ENCODE data around the gene BRD2.

Gene BRD2

DNA sequence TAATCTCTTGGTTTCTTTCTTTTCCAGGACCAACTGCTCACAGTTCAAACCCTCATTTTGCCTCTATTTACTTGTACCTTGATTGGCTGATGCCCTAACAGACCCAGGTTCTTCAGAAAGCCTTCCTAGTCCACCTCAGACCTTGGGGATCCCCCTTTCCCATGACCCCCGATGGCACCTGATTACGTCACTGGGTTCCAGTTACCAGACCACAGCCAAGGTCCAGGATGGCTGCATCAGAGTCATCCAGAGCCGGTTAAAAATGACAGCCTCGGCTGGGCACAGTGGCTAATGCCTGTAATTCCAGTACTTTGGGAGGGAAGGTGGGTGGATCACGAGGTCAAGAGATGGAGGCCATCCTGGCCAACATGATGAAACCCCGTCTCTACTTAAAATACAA is 36.5 kb downstream of the BRD2 start:
- no peak overlapping the region for H3K4me3 ChIP-seq (ENCODE audit: low read depth, low read length)
- DNase-seq (ENCODE audit: low read depth, low spot score) = no peak
- POLR2A ChIA-PET = no interaction called here
- TF ChIP-seq, protein P1, sequence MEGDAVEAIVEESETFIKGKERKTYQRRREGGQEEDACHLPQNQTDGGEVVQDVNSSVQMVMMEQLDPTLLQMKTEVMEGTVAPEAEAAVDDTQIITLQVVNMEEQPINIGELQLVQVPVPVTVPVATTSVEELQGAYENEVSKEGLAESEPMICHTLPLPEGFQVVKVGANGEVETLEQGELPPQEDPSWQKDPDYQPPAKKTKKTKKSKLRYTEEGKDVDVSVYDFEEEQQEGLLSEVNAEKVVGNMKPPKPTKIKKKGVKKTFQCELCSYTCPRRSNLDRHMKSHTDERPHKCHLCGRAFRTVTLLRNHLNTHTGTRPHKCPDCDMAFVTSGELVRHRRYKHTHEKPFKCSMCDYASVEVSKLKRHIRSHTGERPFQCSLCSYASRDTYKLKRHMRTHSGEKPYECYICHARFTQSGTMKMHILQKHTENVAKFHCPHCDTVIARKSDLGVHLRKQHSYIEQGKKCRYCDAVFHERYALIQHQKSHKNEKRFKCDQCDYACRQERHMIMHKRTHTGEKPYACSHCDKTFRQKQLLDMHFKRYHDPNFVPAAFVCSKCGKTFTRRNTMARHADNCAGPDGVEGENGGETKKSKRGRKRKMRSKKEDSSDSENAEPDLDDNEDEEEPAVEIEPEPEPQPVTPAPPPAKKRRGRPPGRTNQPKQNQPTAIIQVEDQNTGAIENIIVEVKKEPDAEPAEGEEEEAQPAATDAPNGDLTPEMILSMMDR (IDR thresholded peaks at IDR 0.05; ENCODE audit: insufficient read depth, low read length, missing control alignments) = no peak
- CTCF ChIA-PET = no interaction called here

DNA sequence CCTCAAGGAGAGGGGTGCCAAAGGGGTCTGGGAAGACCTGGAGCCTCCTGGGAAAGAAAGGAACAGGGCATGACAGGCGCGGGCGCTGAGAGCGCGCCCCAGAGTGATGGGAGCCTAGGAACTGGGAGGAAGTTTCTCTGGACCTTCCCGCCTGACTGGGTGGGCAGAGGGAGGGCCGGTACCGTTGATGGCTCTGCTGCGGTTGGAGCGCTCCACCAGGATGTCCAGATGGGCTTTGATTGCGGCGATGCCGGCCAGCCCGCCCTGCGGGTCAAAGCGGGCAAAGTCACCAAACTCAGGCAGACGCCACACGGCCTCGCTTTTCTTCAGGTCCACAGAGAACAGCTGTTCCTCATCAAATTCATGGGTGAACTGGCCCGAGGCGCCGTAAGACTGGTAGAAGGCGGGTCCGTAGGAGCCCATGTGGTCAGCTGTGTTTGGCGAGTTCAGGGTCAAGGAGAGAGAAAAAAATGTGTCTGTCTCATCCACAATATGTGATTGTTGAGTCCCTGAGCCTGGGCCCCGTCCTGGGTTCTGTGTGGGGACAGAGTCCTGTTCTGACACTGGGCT is 39.5 kb downstream of the BRD2 start:
- POLR2A ChIA-PET = no interaction called here
- H3K4me3 ChIP-seq (ENCODE audit: low read depth, low read length) = no peak overlapping the region
- CTCF ChIA-PET = interaction anchor here (0.9 to 2.0 kb wide), 3 partner anchors 7 to 240 kb away, joined by 3 to 4 read pairs (median 3); no protein-coding TSS in a partner anchor
- DNase-seq (ENCODE audit: low read depth, low spot score) = no peak
- TF ChIP-seq, protein P1 (IDR thresholded peaks at IDR 0.05; ENCODE audit: insufficient read depth, low read length, missing control alignments) = no peak

DNA sequence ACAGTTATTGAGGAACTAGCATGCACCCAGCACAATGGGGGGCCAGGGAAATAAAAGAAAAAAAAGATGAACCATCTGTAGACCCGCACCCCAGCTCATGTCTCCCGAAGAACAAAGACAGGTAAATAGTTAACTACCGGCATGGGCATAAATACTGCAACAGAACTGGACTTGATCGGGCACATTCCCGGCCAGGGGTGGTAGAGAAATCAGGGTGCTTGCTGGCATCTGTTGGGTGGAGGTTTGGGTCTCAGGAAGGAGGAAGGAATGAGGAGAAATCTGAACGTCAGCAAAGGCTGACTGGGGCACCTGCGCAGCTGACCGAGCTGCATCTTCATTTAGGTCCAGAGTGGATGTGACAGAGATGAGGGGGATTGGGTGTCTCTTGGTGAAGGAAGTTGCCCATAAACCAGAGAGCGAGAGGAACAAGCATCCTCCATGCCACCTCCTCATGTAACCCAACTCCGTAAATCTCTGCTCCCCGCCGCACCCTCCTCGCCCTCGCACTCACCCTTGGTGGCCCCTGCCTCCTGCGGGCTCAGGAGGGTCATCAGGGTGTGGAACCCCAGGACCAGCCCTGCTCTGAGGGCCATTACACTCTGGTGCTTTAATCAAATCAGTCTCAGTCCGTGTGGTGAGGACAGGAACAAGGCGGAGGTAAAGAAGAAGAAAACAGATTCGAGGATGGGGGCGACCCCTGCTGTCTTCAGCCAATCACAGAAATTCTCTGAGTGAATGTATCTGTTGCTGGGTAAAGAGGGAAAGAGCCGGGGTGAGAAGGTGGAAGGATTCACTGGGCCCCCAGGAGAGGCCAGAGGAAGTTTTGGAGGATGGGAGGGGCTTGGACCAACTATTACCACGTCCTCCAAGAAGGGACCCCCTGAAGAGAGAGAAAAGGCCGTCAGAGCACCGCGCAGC is 40.8 kb downstream of the BRD2 start, which contains the start of gene HLA-DOA:
Gene HLA-DOA, minus strand, starts transcription at position 648 of the 918 bp plus-strand sequence.
- DNase-seq (ENCODE audit: low read depth, low spot score) = no peak
- TF ChIP-seq, protein P1 (IDR thresholded peaks at IDR 0.05; ENCODE audit: insufficient read depth, low read length, missing control alignments) = no peak
- ChIA-PET CTCF (interaction anchor here (1.3 to 1.8 kb wide), 3 partner anchors 10 to 237 kb away, joined by 6 to 9 read pairs (median 7); no protein-coding TSS in a partner anchor), POLR2A (no interaction called here)
- H3K4me3 ChIP-seq (ENCODE audit: low read depth, low read length) = no peak within 1 kb of the TSS

DNA sequence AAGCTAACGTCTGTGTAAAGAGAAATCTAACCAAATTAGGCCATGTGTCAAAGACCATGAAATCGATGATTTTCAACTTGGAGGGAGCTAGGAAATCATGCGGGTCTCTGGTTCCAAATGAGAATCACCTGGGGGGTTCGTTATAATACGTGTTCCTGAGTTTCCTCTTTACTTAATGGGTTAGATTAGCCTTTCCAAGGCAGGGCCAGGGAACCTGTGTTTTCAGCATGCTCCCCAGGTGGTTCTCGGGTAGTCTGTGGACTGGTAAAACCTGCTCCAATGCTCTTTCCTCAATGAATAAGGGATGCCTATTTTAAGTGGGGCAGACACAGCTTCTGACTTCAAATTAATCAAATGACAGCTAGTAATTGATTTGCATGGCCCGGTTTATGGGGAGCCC is 42.0 kb downstream of the BRD2 start:
- DNase-seq (ENCODE audit: low read depth, low spot score) = no peak
- POLR2A ChIA-PET = no interaction called here
- H3K4me3 ChIP-seq (ENCODE audit: low read depth, low read length) = no peak overlapping the region
- TF ChIP-seq, protein P1 (IDR thresholded peaks at IDR 0.05; ENCODE audit: insufficient read depth, low read length, missing control alignments) = no peak
- CTCF ChIA-PET = interaction anchor here (0.9 to 2.6 kb wide), 10 partner anchors 9 to 238 kb away, joined by 3 to 10 read pairs (median 6); no protein-coding TSS in a partner anchor

DNA sequence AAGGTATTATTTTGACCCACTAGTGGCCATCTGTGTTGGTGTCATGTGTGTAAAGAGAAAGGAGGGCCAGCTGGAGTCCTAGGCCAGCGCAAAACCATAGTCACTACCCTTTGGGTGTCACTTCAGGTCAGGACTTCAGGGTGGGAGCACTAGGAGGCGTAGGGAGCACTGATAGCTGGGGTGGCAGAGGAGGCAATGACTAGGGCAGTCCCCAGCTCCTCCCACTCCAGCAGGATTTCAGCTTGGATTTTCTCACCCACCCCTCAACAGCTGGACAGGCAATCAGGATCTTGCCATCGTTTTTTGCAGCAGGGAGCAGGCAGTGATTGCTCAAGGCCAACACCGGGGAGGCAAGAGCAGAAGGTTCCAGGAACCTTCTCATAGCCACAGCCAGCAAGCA is 45.2 kb downstream of the BRD2 start:
- no peak overlapping the region for H3K4me3 ChIP-seq (ENCODE audit: low read depth, low read length)
- TF ChIP-seq, protein P1 (IDR thresholded peaks at IDR 0.05; ENCODE audit: insufficient read depth, low read length, missing control alignments) = no peak
- no peak for DNase-seq (ENCODE audit: low read depth, low spot score)
- CTCF ChIA-PET = interaction anchor here (1.2 to 7.6 kb wide), 14 partner anchors 13 to 233 kb away, joined by 3 to 96 read pairs (median 7); partner anchors contain the start of gene TAP2
- POLR2A ChIA-PET = no interaction called here

Data from AG04449 (cell line).